Fibroblast of skin of abdomen (primary cell): ENCODE data around the gene UBE2Z.
A peak's percentile ranks its signal among the peaks of the same experiment; 100 is the strongest.

ENCODE experiments used
- DNase-seq: peaks from one replicate; pipeline ENCODE4 v3.0.0-alpha.2; 2013

The UBE2Z gene

GRCh38 chr17:48960834-48961515 is 52.8 kb downstream of the UBE2Z start:
- no peak for DNase-seq

GRCh38 chr17:48961516-48962233 is 53.5 kb downstream of the UBE2Z start:
- peak; percentile 62 for DNase-seq

- peak; percentile 47 for DNase-seq
Observed at GRCh38 chr17:48970224-48970623, 62.0 kb downstream of the UBE2Z start.

GRCh38 chr17:48970865-48971687 is 62.9 kb downstream of the UBE2Z start:
- no peak for DNase-seq

- no peak for DNase-seq
Observed at GRCh38 chr17:48972749-48973097, 64.5 kb downstream of the UBE2Z start.

- DNase-seq, result no peak
Observed at GRCh38 chr17:48973806-48974205, 65.6 kb downstream of the UBE2Z start.
